ENCODE measurements around the gene PNKP.

Gene PNKP

GRCh38 chr19:49812452-49812996 lies 54.9 kb downstream of the PNKP start:
- peak overlapping the region; percentile 44 to 73 (median 59) for H3K4me3 ChIP-seq
- H3K27ac ChIP-seq = peak overlapping the region in 20 of 21 experiments; percentile 73 to 95 (median 86)

DNA sequence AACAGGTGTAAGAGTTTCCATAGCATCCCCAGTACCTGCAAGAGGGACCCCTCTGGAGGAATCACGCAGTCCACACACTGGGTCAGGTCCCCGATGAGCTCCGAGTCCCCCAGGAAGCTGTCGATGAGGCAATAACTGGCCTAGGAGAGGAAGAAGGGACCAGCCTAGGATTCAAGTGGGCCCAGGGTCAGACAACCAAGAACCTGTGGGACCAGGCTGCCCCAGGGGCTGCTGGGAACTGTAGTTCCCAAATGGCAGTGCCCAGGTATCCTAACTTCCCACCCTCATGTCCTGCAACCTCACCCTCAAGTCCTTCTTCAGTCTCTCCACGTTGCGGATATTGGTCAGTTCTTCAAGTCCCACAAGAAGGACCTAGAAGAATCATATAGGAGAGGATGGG lies 56.0 kb downstream of the PNKP start:
- Histone ChIP-seq H3K4me3 (no peak overlapping the region), H3K27ac (no peak overlapping the region)
